ENCODE results near the gene NBPF3.

DNA sequence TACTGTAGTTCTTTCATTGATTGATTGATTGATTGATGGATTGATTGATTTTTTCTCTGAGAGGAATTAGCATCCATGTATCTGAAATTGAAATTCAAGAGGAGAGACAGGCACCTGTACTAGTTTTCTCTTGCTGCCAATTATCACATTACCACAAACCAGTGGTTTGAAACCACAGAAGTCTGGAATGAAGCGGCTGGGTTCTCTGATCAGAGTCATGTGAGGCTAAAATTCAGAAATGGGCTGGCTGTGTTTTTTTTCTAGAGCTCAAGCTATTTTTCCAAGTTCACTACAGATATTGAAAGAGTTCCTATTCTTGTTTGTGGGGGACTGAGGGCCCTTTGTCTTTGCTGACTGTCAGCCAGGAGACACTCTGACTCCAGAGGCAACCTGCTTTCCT, 10.0 kb downstream of the NBPF3 start:
- TF ChIP-seq EP300 (IDR thresholded peaks at IDR 0.05) = no peak
- no peak for TF ChIP-seq POLR2A (IDR thresholded peaks at IDR 0.05)
